Activated naive CD4-positive, alpha-beta T cell treated with anti-CD3 and anti-CD28 coated beads, Interleukin-2, amount 50 U/mL, for 24 hours (primary cell): Measurements from ENCODE around the gene MYH9.

Source experiments
- H3K27ac Mint-ChIP-seq: one replicate; pipeline ENCODE4 v1.8.0; 2021; ENCODE audit warnings: mild to moderate bottlenecking, mixed read lengths
- H3K27me3 Mint-ChIP-seq: one replicate; pipeline ENCODE4 v1.8.0; 2021; ENCODE audit warnings: mixed read lengths
- H3K36me3 Mint-ChIP-seq: one replicate; pipeline ENCODE4 v1.8.0; 2021; ENCODE audit warnings: mixed read lengths
- H3K4me1 Mint-ChIP-seq: one replicate; pipeline ENCODE4 v1.8.0; 2021; ENCODE audit warnings: mixed read lengths
- H3K4me3 Mint-ChIP-seq: one replicate; pipeline ENCODE4 v1.8.0; 2021; ENCODE audit warnings: mild to moderate bottlenecking, mixed read lengths
- H3K9me3 Mint-ChIP-seq: one replicate; pipeline ENCODE4 v1.8.0; 2021; ENCODE audit warnings: mixed read lengths

The MYH9 gene

DNA sequence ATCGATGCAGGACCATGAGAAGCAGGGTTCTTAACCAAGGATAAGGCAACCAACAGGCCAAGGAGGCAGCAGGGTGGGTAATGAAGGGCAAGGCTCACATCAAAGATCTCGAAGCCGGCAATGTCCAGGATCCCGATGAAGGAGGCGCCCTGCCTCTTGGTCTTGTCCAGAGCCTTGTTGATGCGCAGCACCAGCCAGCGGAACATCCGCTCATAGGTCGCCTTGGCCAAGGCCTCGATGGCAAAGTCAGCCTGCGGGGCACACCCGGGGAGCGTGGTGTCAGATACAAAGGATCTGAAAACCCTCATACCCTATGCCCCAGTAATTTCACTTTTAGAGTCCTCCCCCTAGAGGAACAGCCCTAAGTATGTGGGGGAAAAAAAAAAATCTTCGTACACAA is 71.3 kb downstream of the MYH9 start:
- Mint-ChIP-seq H3K9me3 (no peaks in the 10 kb centered on the region), H3K27ac (peak overlapping the region; percentile 62), H3K36me3 (peaks cover 10% of the 10 kb centered on the region)

GRCh38 chr22:36315325-36315724 is 72.4 kb downstream of the MYH9 start:
- peaks cover 9% of the 10 kb centered on the region for H3K36me3 Mint-ChIP-seq
- no peaks in the 10 kb centered on the region for H3K27me3 Mint-ChIP-seq
- H3K4me3 Mint-ChIP-seq = no peak overlapping the region
- no peak overlapping the region for H3K27ac Mint-ChIP-seq
- H3K9me3 Mint-ChIP-seq = no peaks in the 10 kb centered on the region
- H3K4me1 Mint-ChIP-seq = no peaks in the 10 kb centered on the region

More for the DNA sequence above, 71.3 kb downstream of the MYH9 start:
- Mint-ChIP-seq H3K27me3 (no peaks in the 10 kb centered on the region), H3K4me1 (no peaks in the 10 kb centered on the region), H3K4me3 (no peak overlapping the region)

GRCh38 chr22:36311386-36312085 is 76.2 kb downstream of the MYH9 start:
- H3K27ac Mint-ChIP-seq = peak overlapping the region; percentile 65
- H3K4me1 Mint-ChIP-seq = no peaks in the 10 kb centered on the region
- H3K9me3 Mint-ChIP-seq = no peaks in the 10 kb centered on the region
- no peak overlapping the region for H3K4me3 Mint-ChIP-seq
- H3K36me3 Mint-ChIP-seq = peaks cover 7% of the 10 kb centered on the region
- H3K27me3 Mint-ChIP-seq = no peaks in the 10 kb centered on the region

DNA sequence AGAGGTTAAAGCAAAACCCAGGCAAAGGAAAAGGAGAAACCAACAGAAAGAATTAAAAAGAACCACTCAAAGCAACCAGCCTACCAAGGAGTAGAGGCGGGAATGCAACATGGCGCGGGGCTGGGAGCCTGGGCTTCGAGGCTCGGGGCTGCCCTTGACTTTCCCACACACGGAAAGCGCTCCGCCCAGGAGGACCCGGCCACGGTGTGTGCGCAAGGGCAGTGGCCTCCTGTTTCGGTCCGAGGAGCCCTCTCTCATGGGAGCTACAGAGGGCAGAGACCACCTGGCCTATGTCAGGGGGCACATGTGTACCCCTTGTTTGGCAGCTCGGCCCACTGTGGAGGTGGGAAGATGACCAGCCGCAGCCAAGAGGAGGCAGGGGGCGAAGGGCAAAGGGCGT is 78.9 kb downstream of the MYH9 start:
- H3K4me1 Mint-ChIP-seq = no peaks in the 10 kb centered on the region
- no peak overlapping the region for H3K4me3 Mint-ChIP-seq
- peaks cover 8% of the 10 kb centered on the region for H3K36me3 Mint-ChIP-seq
- H3K9me3 Mint-ChIP-seq = no peaks in the 10 kb centered on the region
- no peaks in the 10 kb centered on the region for H3K27me3 Mint-ChIP-seq
- H3K27ac Mint-ChIP-seq = peak overlapping the region; percentile 88

DNA sequence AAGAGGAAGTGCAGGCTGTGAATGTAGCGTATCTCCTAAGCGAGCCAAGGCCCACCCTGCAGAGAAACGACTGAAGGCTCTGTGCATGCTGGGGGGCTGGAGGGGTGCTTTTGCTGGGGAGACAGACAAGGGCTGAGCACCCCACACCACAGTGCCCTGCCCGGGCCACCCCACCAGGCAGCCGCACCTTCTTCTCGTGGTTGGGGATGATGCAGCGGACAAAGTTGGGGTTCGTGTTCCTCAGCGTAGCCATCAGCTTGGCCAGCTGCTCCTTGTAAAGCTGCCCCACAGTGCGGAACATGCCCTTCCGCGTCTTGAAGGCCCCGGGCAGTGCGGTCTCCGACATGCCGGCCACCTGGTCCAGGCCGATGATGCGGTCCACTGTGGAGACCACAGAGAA is 81.5 kb downstream of the MYH9 start:
- Mint-ChIP-seq H3K27ac (no peak overlapping the region), H3K4me3 (no peak overlapping the region), H3K9me3 (no peaks in the 10 kb centered on the region), H3K4me1 (peaks cover 6% of the 10 kb centered on the region), H3K27me3 (no peaks in the 10 kb centered on the region), H3K36me3 (peaks cover 9% of the 10 kb centered on the region)

DNA sequence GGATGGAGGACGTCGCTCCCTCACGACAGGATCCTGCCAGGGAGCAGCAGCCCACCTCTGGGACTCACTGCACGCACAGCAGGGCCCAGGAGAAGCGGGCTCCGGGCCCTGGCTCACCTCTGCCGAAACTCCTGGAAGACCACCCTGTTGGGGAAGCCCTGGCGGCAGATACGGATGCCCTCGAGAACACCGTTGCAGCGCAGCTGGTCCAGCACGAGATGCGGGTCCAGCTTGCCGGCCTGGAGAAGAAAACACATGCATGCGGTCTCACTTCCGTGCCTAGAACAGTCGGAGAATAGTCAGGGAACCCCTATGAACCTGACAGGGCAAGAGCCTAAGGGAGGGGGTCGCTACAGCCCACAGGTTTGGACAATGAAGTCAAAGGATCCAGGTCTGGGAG is 82.0 kb downstream of the MYH9 start:
- Mint-ChIP-seq H3K4me3 (no peak overlapping the region), H3K9me3 (no peaks in the 10 kb centered on the region), H3K27me3 (no peaks in the 10 kb centered on the region), H3K4me1 (peaks cover 8% of the 10 kb centered on the region), H3K36me3 (peaks cover 10% of the 10 kb centered on the region), H3K27ac (no peak overlapping the region)

DNA sequence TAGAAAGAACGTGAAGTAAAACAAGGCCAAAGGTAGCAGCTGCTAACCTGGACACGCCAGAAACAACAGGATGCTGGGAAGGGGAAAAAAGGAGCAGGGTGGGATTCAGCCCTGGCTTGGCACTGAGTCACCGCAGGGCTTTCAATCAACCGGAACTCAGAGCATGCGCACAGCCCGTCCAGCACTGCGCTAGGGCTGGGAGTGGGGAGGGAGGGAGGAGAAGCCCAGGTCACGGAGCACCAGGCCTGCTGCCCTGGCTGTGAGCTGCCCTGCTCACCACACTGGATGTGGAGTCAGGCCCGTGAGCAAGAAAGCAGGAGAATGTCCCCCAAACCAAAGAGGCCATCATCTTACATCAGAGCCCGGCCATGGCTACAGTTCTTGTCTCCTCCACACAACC is 83.3 kb downstream of the MYH9 start:
- H3K4me1 Mint-ChIP-seq = peaks cover 9% of the 10 kb centered on the region
- H3K27me3 Mint-ChIP-seq = no peaks in the 10 kb centered on the region
- peaks cover 11% of the 10 kb centered on the region for H3K36me3 Mint-ChIP-seq
- H3K9me3 Mint-ChIP-seq = no peaks in the 10 kb centered on the region
- H3K4me3 Mint-ChIP-seq = no peak overlapping the region
- H3K27ac Mint-ChIP-seq = no peak overlapping the region

DNA sequence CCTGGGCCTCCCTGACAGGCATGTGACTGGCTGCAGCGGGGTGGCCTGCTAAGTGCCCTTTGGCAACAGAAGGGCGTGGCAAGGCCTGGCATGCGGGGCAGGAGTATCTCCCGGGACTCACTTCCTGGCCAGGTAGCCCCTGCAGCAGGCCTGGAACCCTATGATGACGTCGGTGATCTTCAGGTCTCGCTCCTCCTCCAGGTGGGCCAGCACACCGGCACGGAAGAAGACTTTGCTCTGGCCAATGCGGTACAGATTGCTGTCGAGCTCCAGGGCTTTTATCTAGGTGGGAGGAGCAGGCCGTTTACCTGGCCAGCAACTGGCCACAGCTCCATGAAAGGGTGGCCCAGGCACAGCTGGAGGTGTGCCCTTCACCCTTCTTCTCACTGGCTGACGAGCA is 83.9 kb downstream of the MYH9 start:
- Mint-ChIP-seq H3K4me3 (no peak overlapping the region), H3K36me3 (peaks cover 10% of the 10 kb centered on the region), H3K27ac (no peak overlapping the region), H3K9me3 (no peaks in the 10 kb centered on the region), H3K27me3 (no peaks in the 10 kb centered on the region), H3K4me1 (peaks cover 9% of the 10 kb centered on the region)

DNA sequence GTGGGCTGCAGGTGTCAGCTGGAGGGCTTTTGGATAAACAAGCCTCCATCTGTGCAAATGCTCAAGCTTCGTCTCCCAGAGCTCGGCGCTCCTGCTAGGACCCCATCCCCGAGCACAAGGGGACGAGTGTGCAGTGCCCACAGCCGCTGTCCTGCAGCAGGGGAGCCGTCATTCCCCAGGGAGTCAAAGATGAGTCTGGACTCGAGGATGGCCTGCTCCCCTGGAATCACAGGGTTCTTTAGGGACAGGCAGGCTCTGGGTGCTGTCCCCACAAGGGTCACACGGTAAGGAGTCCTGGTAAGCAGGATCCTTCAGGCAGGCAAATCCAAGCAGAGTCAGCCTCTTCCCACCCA is 84.7 kb downstream of the MYH9 start:
- Mint-ChIP-seq H3K4me3 (no peak overlapping the region), H3K4me1 (peaks cover 9% of the 10 kb centered on the region), H3K9me3 (no peaks in the 10 kb centered on the region), H3K27me3 (no peaks in the 10 kb centered on the region), H3K36me3 (peaks cover 7% of the 10 kb centered on the region), H3K27ac (peak overlapping the region; percentile 62)

GRCh38 chr22:36302439-36303114 is 85.2 kb downstream of the MYH9 start:
- Mint-ChIP-seq H3K36me3 (peaks cover 7% of the 10 kb centered on the region), H3K4me3 (no peak overlapping the region), H3K27ac (peak overlapping the region; percentile 62)

DNA sequence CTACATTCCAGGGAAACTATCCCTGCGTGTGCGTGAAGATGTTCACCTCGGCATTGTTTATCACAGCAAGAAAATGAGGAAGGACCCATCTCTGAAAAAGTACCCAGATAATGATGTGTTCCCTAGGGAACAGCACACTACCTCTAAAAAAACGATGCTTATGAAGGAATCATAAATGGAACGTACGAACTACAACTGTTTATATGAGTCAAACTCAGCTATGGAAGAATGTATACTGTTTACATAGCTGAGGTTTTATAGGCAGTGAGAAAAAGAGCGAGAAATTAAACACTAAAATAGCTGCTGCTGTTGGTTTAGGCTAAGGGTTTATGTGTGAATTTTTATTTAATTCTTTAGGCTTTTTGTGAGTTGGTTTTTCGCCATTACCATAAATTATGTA is 85.9 kb downstream of the MYH9 start:
- Mint-ChIP-seq H3K4me3 (no peak overlapping the region), H3K27ac (peak overlapping the region; percentile 55), H3K4me1 (peaks cover 9% of the 10 kb centered on the region), H3K27me3 (no peaks in the 10 kb centered on the region), H3K36me3 (peaks cover 14% of the 10 kb centered on the region), H3K9me3 (no peaks in the 10 kb centered on the region)

More at GRCh38 chr22:36302439-36303114, 85.2 kb downstream of the MYH9 start:
- Mint-ChIP-seq H3K4me1 (peaks cover 9% of the 10 kb centered on the region), H3K27me3 (no peaks in the 10 kb centered on the region), H3K9me3 (no peaks in the 10 kb centered on the region)

DNA sequence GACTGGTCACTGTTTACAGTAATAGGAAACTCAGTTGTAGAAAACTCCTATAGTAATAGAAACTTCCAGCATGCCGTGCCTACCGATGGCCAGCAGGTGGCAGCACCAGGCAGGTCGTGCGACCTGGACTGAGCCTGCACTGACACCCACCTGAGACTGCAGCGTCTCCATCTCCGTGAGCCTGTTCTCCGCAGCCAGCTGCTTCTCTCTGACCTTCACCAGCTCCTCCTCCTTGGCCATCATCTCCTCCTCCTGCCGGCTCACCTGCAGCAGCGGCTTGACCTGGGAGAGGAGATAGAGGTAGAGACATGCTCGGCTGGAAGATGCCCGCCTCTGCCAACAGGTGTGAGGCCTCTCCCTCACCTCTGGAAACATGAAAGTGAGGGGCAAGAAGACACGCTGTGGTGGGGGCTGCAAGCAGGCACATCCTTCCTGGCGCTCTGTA is 86.4 kb downstream of the MYH9 start:
- Mint-ChIP-seq H3K27ac (peak overlapping the region; percentile 55), H3K9me3 (no peaks in the 10 kb centered on the region), H3K4me1 (peaks cover 9% of the 10 kb centered on the region), H3K27me3 (no peaks in the 10 kb centered on the region), H3K4me3 (no peak overlapping the region), H3K36me3 (peaks cover 15% of the 10 kb centered on the region)

DNA sequence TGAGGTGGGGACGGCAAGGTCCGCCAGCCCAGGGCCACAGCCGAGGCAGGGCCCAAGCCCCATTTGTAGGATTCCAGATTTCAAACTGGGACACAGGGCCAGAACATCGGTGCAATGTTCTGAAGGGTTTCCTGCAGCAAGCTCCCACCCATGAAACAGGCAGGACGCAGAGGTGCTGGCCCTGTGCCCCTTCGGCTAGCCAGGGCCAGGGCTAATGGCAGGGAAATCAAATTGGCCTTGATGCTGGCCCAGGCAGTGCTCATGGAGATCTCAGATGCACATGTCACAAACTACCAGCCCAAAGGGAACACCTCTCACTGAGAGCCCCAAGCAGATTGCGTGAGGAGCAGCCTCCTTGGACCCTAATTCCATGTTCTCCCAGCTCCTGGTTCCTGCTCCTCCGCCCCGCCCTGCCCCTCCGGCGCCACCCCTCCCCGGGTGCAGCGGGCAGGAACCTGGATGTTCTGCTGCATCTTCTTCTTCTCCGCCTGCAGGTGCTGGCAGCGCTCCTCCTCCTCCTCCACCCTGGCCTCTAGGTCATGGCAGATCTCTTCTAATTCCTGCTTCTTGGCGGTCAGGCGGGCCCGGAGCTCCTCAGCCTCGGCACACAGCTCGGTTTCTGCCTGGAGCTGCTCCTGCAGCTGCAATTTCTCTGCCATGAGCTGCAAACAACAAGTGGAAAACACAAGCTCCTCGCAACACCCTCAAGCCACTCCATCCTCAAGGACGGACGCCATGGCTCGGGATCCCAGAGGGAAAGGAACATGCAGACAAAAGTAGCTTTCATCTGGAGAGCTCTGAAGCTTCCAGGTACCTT is 87.2 kb downstream of the MYH9 start:
- peaks cover 18% of the 10 kb centered on the region for H3K36me3 Mint-ChIP-seq
- no peak overlapping the region for H3K27ac Mint-ChIP-seq
- H3K4me1 Mint-ChIP-seq = peaks cover 9% of the 10 kb centered on the region
- no peaks in the 10 kb centered on the region for H3K9me3 Mint-ChIP-seq
- H3K4me3 Mint-ChIP-seq = no peak overlapping the region
- no peaks in the 10 kb centered on the region for H3K27me3 Mint-ChIP-seq

DNA sequence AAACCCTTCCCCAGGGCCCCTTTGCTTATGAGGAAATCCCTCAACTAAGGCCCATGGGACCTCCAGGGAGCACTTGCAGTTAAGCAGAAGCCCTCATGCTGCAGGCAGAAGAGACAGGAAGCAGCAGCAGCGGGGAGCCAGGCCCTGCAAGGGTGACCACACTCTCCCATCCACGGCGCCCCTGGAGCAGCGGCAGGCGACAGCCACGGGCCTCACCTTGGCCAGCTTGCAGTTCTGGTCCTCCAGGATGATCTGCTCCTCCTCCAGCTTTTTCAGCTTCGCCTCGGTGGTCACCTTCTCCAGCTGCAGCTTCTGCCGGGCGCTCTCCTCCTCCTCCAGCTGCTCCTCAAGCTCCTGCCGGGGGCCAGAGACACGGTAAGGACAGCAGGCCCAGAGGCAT is 87.9 kb downstream of the MYH9 start:
- peaks cover 21% of the 10 kb centered on the region for H3K36me3 Mint-ChIP-seq
- H3K27ac Mint-ChIP-seq = no peak overlapping the region
- H3K27me3 Mint-ChIP-seq = no peaks in the 10 kb centered on the region
- H3K4me1 Mint-ChIP-seq = peaks cover 9% of the 10 kb centered on the region
- H3K4me3 Mint-ChIP-seq = no peak overlapping the region
- H3K9me3 Mint-ChIP-seq = no peaks in the 10 kb centered on the region

DNA sequence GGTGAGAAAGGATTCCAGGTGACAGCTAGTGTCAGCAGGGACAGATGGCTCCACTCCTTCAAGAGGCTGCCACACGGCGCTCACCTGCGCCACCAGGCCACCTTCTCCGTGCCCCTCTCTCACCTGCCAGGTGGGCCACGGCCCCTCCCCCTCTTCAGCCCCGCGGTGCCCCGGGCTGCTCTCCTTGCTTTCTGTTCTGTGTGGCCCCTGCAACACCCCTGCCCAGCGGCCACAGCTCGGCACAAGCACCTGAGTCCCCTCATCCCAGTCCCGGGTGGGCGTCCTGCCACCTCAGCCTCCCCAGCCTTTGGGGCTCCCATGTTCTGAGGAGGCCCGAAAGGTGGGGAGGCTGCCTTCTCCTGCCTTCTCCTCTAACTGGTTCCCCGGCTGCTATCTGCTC is 88.5 kb downstream of the MYH9 start:
- Mint-ChIP-seq H3K4me1 (peaks cover 9% of the 10 kb centered on the region), H3K36me3 (peaks cover 23% of the 10 kb centered on the region), H3K27ac (no peak overlapping the region), H3K4me3 (no peak overlapping the region), H3K9me3 (no peaks in the 10 kb centered on the region), H3K27me3 (no peaks in the 10 kb centered on the region)

- H3K27me3 Mint-ChIP-seq = no peaks in the 10 kb centered on the region
- H3K36me3 Mint-ChIP-seq = peaks cover 22% of the 10 kb centered on the region
- no peak overlapping the region for H3K4me3 Mint-ChIP-seq
- H3K9me3 Mint-ChIP-seq = no peaks in the 10 kb centered on the region
- peaks cover 9% of the 10 kb centered on the region for H3K4me1 Mint-ChIP-seq
- no peak overlapping the region for H3K27ac Mint-ChIP-seq
Observed at GRCh38 chr22:36298601-36299000, 89.2 kb downstream of the MYH9 start.
